ENCODE data around the gene ALDOB.

ALDOB gene

GRCh38 chr9:101418518-101419430 is 16.8 kb downstream of the ALDOB start:
- TF ChIP-seq, protein P1, sequence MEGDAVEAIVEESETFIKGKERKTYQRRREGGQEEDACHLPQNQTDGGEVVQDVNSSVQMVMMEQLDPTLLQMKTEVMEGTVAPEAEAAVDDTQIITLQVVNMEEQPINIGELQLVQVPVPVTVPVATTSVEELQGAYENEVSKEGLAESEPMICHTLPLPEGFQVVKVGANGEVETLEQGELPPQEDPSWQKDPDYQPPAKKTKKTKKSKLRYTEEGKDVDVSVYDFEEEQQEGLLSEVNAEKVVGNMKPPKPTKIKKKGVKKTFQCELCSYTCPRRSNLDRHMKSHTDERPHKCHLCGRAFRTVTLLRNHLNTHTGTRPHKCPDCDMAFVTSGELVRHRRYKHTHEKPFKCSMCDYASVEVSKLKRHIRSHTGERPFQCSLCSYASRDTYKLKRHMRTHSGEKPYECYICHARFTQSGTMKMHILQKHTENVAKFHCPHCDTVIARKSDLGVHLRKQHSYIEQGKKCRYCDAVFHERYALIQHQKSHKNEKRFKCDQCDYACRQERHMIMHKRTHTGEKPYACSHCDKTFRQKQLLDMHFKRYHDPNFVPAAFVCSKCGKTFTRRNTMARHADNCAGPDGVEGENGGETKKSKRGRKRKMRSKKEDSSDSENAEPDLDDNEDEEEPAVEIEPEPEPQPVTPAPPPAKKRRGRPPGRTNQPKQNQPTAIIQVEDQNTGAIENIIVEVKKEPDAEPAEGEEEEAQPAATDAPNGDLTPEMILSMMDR (IDR thresholded peaks at IDR 0.05; ENCODE audit: insufficient read depth, low read depth, low read length, missing control alignments), result no peak
- no peak overlapping the region for H3K4me3 ChIP-seq (ENCODE audit: low read length)
- peak; percentile 37 for DNase-seq (ENCODE audit: low read depth)

GRCh38 chr9:101417977-101418376 is 17.6 kb downstream of the ALDOB start:
- no peak for DNase-seq (ENCODE audit: low read depth)
- H3K4me3 ChIP-seq (ENCODE audit: low read length), result no peak overlapping the region
- TF ChIP-seq, protein P1 (IDR thresholded peaks at IDR 0.05; ENCODE audit: insufficient read depth, low read depth, low read length, missing control alignments), result no peak

DNA sequence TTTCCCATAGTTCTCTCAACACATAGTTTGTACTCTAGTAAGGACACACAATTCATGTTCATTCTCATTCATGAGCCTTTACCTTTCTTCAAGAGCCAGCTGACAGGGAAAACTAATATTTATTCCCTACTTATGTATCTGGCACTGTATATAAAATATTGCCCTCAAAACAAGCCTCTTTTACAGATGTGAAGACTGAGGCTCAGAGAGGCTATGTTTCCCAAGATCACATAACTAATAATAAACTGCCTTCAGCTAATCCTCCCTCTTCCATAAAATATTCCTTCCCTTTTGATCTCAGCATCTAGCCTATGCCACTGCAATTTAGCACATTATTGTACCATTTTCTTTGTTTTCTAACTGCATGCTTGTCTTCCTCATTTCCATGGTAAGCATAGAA is 18.2 kb downstream of the ALDOB start:
- no peak for DNase-seq (ENCODE audit: low read depth)
- TF ChIP-seq, protein P1 (IDR thresholded peaks at IDR 0.05; ENCODE audit: insufficient read depth, low read depth, low read length, missing control alignments), result no peak
- H3K4me3 ChIP-seq (ENCODE audit: low read length), result no peak overlapping the region

DNA sequence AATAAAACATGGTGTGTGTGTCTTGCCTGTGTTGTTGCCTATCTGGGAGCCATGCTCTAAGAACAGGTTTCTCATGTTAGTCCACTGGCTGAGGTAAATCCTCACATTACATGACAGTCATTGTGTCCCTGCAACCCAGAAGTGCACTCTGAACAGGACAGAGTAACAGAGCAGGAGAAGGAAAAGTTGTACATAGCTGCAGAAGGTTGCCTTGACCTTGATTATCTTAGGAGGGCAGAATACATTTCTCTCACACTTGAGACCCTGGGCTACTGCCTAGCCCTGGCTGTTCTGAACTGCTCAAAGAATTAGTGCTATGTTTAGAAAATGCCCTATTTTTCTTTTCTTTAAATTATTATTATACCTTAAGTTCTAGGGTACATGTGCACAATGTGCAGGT is 20.0 kb downstream of the ALDOB start:
- TF ChIP-seq, protein P1 (IDR thresholded peaks at IDR 0.05; ENCODE audit: insufficient read depth, low read depth, low read length, missing control alignments), result no peak

DNA sequence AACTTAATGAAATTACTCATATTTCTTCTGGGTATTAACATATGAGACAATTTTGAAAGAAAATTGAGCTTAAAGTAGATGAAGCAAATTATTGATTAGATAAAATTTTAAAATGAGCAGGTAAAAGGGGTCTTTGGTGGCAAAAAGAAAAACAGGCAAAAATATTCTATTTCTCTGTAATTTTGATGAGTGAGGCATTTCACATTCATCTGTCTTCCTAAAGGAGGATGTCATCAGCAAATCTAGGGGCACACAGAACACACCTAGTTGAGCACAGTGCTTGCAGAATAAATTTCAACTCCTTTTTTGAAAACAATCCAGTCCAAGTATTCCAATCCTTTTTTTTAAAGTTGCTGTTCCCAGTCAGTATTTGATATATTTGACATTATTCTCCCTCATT is 20.7 kb downstream of the ALDOB start:
- H3K4me3 ChIP-seq (ENCODE audit: low read length), result no peak overlapping the region
- no peak for DNase-seq (ENCODE audit: low read depth)
- TF ChIP-seq, protein P1 (IDR thresholded peaks at IDR 0.05; ENCODE audit: insufficient read depth, low read depth, low read length, missing control alignments), result no peak

More for the DNA sequence above, 20.0 kb downstream of the ALDOB start:
- no peak overlapping the region for H3K4me3 ChIP-seq (ENCODE audit: low read length)
- no peak for DNase-seq (ENCODE audit: low read depth)

DNA sequence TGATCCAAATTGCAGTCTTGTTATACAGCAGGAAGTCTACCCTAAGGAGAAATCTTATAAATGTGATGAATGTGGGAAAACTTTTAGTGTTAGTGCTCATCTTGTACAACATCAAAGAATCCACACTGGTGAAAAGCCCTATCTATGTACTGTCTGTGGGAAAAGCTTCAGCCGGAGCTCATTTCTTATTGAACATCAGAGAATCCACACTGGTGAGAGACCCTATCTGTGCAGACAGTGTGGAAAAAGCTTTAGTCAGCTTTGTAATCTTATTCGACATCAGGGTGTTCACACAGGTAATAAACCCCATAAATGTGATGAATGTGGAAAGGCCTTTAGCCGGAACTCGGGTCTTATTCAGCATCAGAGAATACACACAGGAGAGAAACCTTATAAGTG is 26.5 kb downstream of the ALDOB start:
- TF ChIP-seq, protein P1 (IDR thresholded peaks at IDR 0.05; ENCODE audit: insufficient read depth, low read depth, low read length, missing control alignments), result no peak

More for the DNA sequence above, 26.5 kb downstream of the ALDOB start:
- DNase-seq (ENCODE audit: low read depth), result peak; percentile 6
- H3K4me3 ChIP-seq (ENCODE audit: low read length), result no peak overlapping the region
